GM18519 (cell line): ENCODE results near the gene CDKL1.
"Not testable (repeated sequence)": the region's sequence is repeated elsewhere in the genome, so short reads cannot be mapped to it uniquely, and the experiment has no call there.

Source experiments
- ATAC-seq: cut with Tn5 transposase; IDR thresholded peaks from one replicate; pipeline ENCODE4 v1.9.1; 2021; ENCODE audit warnings: mild to moderate bottlenecking, moderate library complexity; ENCODE audit not compliant: unreplicated experiment, low FRiP score

Gene CDKL1

DNA sequence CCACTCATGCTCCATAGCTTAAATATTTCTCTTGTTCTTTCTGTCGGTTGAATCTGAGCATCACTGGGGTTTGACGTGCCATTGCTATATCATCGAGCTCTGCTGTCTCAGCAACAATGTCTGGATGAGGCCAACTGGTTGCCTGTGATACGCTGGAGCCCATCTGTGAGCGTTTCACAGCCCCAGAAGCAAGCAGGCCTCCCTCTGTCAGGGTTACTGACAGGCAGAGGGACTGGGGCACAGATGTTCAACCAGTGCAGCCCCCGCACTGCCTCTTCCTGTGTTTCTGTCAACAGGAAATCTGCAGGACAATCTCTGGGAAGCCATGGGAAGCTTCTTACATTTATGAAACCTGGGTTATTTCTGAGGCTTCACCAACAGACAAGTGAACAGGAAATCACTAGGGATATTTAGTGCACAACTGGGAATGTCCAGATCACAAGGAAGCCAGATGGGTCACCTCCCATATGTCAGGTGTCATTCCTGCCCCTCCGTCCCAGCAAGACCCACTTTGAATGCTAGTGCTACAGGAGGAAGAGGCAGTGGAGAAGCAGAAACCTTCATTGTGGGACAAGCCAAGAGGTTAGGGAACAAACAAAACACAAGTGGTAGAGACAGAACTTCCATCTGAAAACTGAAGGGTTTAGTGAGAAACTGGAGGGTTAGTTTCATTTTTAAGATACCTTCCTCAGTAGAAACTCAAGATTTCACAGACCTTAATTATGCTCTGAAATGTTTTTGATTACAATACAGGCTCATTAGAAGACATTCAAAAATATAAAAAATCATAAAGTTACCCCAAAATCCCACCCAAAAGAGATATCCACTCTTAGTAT is 60.5 kb downstream of the CDKL1 start:
- no peak for ATAC-seq

DNA sequence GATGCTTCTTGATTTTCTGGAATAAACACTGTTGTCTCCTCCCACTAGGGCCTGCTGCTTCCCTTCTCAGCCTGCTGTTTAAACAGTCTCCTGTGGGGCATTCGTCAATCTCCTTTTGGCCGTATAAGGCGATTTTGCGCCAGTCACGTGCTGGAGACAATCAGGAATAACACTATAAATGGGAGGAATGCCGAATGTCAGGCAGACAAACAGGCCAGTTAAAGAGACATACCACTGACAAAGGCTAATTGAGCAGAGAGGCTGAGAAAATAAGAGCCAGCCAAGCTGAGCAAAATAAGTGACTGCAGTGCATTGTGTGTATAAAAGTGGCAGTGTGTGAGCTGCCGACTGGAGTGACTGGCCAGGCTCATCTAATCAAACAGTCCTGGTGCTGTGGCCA is 61.3 kb downstream of the CDKL1 start:
- no peak for ATAC-seq

DNA sequence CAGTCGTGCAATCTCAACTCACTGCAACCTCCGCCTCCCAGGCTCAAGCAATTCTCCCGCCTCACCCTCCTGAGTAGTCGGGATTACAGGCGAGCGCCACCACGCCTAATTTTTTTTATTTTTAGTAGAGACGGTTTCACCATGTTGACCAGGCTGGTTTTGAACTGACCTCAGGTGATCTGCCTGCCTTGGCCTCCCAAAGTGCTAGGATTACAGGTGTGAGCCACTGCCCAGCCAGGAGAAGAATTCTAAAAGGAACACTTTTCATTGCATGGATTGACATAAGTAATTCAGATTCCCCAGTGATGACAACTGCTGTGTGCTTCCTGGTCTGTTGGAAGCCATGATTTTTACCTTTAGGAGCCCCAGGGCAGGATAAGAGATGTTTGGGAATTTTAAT is 62.5 kb downstream of the CDKL1 start:
- no peak for ATAC-seq

DNA sequence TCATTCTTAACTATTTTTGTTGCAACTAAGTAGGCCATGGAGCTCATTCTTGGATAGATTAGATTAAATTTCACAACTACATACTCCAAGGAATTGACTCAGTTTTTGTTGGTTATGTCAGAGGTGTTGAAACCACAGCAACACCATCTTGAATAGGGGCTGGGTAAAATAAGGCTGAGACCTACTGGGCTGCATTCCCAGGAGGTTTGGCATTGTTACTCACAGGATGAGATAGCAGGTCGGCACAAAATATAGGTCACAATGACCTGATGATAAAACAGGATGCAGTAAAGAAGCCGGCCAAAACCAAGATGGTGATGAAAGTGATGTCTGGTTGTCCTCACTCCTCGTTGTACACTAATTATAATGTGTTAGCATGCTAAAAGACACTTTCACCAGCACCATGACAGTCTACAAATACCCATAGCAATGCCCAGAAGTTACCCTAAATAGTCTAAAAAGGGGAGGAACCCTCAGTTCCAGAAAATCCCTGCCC is 63.6 kb downstream of the CDKL1 start:
- ATAC-seq: no peak

DNA sequence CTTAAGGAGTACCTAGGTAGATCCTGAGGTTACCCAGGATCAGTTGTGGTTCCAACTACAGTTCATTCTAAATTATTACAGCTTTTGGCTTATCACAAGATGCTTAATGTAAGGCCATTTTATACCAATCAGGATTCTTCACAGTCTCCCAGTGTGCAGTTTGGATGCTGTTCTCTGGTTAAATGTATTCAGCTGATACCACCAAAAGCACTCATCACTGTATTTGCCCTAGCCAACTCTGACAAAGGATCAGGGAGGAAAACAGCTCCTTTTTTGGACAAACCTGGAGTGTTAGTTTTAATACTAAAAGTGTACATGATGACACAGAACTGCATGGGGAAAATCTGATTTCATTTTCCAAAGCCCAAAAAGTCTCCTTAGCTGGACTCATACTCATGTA is 65.1 kb downstream of the CDKL1 start:
- ATAC-seq: no peak

DNA sequence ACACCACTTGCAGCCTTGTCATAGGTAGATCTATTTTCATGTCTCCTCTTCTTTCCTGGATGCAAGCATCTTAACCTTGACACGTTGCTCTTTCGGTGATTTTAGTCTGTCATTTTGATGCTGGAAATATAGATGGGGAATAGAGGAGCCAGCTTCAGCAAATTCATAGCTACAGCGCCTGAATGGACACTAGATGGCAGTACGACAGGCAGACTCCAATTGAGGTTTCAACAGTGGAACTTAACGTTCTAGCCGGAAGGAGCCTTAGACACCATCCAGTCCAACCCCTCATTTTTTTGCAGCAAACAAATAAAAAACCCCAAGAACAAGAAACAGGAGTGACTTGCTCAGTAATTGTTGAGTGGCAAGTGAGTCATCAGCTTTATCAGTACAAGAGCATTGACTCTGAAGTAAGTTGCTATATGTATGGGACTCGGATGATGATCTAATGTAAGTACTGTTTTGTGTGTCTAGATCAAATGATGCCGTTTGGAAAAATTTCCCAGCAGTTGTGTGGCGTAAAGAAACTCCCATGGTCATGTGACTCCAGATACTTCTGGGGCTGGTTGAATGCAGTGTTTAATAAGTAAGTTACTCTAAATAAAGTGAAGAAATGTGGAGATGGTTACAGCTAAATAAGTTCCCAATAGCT is 75.5 kb downstream of the CDKL1 start:
- peak; percentile 82 for ATAC-seq

DNA sequence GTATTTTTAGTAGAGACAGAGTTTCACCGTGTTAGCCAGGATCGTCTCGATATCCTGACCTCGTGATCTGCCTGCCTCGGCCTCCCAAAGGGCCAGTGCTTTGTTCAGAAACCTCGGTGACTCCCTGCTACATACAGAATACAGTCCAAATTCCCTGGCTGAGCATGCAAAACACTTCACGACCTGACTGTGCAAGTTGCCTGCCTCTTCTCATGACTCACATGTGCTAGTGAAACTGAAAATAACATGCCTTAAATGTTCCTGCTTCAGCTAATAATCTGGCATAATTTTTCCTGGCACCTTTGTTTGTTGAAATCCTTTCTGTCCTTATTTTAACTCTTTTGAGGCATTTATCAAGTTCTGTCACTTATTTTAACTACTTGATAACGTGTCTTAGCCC is 76.4 kb downstream of the CDKL1 start:
- ATAC-seq: no peak

DNA sequence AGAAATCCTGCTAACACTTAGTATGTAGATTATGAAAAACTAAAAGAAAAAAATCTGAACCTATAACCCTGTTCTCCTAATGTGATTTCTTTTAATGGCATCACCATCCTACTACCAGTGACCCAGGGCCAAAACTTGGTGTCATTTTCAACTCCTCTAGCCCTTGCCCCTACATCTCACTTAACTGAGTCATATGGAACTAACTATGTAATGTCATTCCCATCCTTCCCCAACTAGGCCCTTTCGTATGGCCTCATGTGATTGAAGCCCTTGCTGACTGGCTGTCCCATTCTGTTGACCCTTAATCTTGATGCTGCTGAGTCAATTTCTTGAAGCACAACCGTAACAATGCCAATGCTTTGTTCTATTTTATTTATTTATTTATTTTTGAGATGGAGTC is 77.0 kb downstream of the CDKL1 start:
- ATAC-seq: no peak

DNA sequence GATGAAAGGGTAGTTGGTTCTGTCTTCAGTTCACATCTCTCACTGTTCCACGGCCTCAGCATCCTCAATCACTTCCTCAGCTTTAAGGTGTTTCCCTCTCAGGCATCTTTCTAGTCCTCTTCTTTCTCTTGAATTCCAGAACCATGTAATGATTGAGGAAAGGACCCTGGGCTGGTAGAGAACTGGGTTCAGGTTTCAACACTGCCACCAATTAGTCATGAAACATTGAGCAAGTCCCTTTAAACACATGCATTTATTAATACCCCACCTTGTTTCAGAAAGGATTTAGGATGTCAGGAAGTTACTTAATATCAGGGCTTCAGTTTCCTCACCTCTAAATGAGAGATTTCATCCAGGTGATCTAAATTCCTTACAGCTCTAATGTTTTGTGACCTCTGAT is 77.4 kb downstream of the CDKL1 start:
- no peak for ATAC-seq

DNA sequence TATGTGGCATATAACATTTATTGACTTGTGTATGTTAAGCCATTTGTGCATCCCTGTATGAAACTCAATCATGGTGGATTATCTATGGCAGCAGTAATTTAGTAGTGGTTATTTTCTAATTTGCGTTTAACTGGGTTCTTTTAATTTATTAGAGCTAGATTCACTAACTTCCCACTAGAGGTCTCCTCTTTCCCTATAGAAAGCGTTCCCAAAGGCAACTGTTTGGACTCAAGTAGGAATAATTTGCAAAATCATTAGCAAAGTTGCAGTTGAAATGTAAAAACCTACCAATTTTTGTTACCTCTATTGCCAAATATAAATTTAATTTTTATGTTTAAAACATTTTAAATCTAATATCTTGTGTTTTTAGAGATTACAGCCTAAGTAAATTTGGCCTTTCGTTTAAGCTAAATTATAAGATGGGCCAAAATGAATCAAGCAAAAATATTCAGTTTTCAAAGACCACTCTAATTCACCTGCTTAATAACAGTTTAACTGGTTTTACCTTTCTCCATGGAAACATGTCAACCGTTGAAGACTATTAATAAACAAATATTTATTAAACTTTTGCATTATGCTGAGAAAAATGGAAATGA is 78.6 kb downstream of the CDKL1 start:
- ATAC-seq: no peak

DNA sequence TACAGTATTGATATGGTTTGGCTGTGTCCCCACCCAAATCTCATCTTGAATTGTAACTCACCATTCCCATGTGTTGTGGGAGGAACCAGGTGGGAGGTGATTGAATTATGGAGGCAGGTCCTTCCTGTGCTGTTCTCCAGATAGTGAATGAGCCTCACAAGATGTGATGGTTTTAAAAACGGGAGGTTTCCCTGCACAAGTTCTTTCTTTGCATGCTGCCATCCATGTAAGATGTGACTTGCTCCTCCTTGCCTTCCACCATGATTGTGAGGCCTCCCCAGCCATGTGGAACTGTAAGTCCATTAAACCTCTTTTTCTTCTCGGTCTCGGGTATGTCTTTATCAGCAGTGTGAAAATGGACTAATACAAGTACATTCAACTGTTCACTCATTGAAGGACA is 82.6 kb downstream of the CDKL1 start:
- ATAC-seq: not testable (repeated sequence)

DNA sequence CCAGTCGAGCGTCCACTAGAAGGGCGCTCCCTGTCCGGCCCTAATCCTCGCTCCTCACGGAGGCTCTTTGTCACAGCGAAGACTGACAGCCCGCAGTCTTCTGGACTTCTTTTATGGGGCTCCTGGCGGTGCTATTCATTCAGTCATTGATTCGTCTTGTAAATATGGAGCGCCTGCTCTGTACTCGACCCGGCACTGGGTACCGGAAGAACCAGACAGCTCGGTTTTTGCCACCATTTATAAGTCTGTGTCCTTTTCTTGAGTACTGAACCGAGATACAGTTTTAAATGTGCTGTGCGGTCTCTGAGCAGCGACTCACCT is 84.0 kb downstream of the CDKL1 start:
- peak; percentile 25 for ATAC-seq

DNA sequence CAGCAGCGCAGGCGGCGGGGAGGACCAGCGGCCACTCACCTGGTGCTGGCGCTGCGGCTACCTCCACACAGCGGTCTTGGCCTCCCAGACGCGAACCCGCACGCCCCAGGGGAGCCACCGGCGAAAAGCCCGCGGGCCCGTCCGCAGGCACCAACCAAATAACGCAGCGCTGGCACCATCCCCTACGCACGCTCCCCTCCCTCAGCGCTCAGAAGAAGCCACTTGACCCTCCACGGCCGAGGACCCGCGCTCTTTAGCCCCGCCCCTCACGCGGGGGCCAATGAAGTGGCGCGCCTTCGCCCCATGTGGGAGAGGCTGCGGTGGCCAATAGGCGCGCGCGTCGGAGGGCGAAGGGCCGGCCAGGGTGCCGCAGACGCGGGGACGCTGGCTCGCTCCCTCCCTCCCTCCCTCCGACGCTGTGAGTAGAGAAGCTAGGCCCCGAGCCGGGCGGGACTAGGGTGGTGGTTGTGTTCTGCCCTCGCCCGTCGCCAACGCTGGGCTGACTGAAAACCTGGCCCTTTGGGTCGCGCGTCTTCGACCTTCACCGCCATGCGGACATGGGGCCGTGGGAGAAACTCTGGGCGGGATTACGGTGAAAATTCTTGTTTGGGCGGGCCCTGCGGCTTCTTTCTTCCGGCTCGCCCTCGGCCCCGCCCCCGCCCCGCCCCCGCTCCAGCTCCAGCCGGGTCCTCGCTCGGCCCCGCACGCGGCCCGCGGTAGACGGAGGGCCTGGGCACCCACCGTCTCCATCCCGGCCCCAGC is 84.5 kb downstream of the CDKL1 start, which contains the start of the genes DMAC2L and L2HGDH:
Gene DMAC2L, plus strand, starts transcription at position 353 of the 762 bp plus-strand sequence. CDS start 9,164 bp downstream, outside the sequence.
Gene L2HGDH, minus strand, starts transcription at position 258 of the 762 bp plus-strand sequence. Its CDS starts 79 bp downstream, at position 179.
- peak; percentile 82 for ATAC-seq

DNA sequence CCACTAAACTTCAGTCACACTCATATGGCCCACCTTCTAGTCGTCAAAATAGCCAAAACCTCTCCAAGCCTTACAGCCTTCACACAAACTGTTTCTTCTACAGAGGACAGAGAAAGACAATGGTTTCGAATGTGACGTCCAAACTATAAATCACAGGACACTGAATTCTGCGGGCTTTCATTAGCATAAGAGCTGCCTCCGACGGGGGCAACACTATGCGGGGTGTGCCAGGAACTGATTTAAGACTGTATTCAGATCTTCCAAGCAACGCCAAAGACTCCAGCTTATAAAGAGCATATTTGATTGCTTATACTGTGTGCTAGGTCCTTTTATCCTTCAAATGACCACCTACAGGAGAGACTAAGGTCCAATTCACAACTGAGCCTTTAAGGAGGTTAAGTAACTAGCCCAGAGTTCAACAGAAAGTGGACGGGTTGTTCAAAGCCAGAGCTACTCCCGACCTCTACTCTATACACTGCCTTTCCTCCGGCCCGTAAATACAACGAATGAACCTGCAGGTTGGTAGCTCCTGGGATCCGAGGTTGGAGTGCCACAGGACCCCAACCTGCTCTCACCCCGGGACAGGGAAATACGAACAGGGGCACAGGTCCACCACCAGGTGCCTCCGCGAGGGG is 85.2 kb downstream of the CDKL1 start:
- no peak for ATAC-seq

DNA sequence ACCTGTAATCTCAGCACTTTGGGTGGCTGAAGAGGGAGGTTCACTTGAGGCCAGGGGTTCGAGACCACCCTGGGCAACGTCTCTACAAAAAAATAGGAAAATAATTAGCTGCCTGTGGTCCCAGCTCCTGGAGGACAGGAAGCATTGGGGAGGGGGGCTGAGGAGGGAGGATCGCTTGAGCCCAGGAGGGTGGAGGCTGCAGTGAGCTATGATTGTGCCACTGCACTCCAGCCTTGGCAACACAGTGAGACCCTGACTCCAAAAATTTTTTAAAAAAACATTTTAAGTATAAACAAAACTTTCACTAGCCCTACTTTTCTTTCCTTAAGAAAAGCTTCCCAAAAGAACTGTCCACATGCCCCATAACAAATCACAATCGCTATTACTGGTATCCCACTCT is 86.2 kb downstream of the CDKL1 start:
- ATAC-seq: no peak

DNA sequence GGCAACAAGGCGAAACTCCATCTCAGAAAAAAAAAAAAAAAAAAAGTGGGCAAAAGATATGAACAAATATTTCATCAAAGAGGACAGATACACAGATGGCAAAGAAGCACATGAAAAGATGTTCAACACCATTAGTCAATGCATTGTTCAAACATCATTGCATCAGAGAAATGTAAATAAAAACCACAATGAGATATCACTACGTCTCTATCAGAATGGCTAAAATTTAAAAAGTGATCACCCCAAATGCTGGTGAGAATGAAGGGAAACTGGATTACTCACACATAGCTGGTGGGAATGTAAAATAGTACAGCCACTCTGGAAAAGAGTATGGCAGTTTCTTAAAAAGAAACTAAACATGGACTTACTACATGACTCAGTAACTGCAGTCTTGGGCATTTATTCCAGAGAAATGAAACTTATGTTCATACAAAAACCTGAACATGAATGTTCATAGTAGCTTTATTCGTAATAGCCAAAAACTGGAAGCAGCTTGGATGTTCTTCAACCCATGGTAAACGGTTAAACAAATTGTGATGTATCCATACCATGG is 88.2 kb downstream of the CDKL1 start:
- no peak for ATAC-seq

DNA sequence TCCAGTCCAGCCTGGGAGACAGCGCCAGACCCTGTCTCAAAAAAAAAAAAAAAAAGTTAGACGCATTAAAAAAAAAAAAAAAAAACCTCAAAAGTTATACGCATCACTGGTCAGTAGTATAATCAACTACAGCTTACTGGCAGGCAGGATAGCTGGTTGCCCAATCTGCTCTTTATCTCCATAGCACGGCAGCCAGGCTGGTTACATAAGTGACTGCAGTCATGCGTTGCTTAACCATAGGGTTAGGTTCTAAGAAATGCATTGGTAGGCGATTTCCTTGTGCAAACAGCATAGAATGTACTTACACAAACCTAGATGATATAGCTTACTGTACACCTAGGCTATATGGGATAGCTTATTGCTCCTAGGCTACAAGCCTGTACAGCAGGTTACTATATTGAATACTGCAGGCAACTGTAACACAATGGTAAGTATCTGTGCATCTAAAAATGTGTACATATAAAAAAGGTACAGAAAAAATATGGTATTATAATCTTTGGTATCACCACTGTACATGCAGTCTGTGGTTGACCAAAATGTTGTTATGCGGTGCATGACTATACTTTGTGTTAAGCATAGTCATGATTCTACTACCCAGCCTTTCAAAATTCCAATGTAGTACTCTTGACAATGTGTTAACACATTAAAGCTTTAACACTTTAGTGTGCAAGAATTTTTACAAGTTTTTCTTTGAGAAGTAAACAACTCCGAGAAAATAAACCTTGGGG is 92.8 kb downstream of the CDKL1 start:
- ATAC-seq: no peak

DNA sequence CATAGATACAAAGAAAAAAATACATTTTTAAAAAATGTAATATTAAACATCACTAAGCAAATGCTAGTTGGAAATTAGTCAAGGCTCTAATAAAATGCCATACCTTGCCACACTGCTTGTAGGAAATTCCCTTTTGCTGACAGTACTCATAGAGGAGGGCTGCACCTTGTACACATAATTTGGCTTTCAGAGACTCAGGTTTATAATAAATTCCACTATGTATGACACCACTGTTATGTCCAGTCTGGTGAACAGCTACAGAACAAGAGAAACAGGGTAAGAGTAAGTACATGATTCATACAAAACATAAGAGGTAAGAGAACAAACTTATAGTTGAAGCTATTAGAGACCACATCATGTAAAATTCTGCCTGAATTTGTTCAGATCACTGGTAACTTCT is 94.8 kb downstream of the CDKL1 start:
- no peak for ATAC-seq

DNA sequence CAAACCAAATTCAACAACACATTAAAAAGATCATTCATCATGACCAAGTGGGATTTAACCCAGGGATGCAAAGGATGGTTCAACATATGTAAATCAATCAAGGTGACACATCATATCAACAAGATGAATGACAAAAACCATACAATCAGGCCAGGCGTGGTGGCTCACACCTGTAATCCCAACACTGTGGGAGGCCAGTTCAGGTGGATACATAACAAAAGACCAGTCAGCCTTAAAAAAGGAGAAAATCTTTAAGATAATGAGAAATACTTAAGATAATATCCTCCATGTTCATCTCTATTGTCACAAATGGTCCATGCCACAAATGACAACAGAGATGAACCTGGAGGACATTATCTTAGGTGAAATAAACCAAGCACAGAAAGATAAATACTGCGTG is 97.1 kb downstream of the CDKL1 start:
- ATAC-seq: no peak
